ENCODE measurements around the gene TMEM219.
A peak's percentile ranks its signal among the peaks of the same experiment; 100 is the strongest.

The TMEM219 gene

DNA sequence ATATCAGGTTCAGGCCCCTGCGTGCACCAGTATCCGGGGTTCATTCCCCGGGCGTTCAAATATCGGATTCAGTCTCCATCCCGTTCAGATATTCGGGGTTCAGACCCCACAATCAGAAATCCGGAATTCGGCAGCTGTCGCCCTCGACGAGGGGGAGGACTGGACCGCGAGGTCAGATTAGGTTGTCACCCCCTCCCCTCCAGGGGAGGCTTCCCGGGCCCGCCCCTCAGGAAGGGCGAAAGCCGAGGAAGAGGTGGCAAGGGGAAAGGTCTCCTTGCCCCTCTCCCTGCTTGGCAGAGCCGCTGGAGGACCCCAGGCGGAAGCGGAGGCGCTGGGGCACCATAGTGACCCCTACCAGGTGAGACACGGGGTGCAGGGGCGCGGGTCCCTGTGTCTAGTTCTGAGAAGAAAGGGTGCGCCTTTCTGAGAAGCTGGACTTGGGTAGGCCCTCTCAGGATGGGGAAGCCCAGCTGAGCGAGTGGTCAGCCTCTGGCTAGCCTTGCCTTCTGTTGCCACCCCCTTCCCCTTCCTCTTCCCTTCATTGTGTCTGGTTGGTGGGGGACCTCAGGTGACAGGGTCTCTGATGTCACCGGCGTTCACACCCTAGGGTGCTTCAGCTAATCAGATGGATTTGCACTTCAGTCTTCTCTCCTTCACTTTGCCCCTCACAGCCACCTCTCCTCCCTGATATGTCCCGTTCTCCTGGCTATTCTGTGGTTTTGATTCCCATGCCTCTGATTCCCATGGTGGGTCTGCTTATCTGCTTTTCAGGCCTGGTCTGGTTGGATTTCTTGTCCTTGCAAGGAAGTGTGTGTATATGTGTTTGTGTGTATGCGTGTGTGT, 12.6 kb downstream of the TMEM219 start:
- TF ChIP-seq CTCF (IDR thresholded peaks at IDR 0.05; ENCODE audit: insufficient read depth, low read length), result no peak
- no peak for TF ChIP-seq POLR2AphosphoS5 (IDR thresholded peaks at IDR 0.05; ENCODE audit: low read depth)
- TF ChIP-seq, protein P1, sequence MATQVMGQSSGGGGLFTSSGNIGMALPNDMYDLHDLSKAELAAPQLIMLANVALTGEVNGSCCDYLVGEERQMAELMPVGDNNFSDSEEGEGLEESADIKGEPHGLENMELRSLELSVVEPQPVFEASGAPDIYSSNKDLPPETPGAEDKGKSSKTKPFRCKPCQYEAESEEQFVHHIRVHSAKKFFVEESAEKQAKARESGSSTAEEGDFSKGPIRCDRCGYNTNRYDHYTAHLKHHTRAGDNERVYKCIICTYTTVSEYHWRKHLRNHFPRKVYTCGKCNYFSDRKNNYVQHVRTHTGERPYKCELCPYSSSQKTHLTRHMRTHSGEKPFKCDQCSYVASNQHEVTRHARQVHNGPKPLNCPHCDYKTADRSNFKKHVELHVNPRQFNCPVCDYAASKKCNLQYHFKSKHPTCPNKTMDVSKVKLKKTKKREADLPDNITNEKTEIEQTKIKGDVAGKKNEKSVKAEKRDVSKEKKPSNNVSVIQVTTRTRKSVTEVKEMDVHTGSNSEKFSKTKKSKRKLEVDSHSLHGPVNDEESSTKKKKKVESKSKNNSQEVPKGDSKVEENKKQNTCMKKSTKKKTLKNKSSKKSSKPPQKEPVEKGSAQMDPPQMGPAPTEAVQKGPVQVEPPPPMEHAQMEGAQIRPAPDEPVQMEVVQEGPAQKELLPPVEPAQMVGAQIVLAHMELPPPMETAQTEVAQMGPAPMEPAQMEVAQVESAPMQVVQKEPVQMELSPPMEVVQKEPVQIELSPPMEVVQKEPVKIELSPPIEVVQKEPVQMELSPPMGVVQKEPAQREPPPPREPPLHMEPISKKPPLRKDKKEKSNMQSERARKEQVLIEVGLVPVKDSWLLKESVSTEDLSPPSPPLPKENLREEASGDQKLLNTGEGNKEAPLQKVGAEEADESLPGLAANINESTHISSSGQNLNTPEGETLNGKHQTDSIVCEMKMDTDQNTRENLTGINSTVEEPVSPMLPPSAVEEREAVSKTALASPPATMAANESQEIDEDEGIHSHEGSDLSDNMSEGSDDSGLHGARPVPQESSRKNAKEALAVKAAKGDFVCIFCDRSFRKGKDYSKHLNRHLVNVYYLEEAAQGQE (IDR thresholded peaks at IDR 0.05; ENCODE audit: insufficient replicate concordance, low read depth), result no peak
- TF ChIP-seq GABPA (IDR thresholded peaks at IDR 0.05; ENCODE audit: low read depth), result no peak
- TF ChIP-seq SPI1 (IDR thresholded peaks at IDR 0.05; ENCODE audit: borderline replicate concordance, low read depth), result no peak; the same call in 1 of the 2 replicates
- Histone ChIP-seq H3K27ac (replicated peaks) (peak overlapping the region; percentile 72), H3K4me3 (replicated peaks; ENCODE audit: insufficient read depth, low read length) (peak overlapping the region; percentile 85), H3K27me3 (ENCODE audit: insufficient read depth, poor library complexity, severe bottlenecking) (no peaks in the 10 kb centered on the region)
- peak; percentile 43 to 66 for DNase-seq (ENCODE audit: low read depth in 1 of 2, low spot score in 1 of 2)

GRCh38 chr16:29975134-29975538, 13.3 kb downstream of the TMEM219 start:
- Histone ChIP-seq H3K4me3 (replicated peaks; ENCODE audit: insufficient read depth, low read length) (peak overlapping the region; percentile 85), H3K27ac (replicated peaks) (no peak overlapping the region)
- DNase-seq (ENCODE audit: low read depth in 1 of 2, low spot score in 1 of 2), result no peak

More at GRCh38 chr16:29975134-29975538, 13.3 kb downstream of the TMEM219 start:
- no peak for TF ChIP-seq GABPA (IDR thresholded peaks at IDR 0.05; ENCODE audit: low read depth)
- no peak for TF ChIP-seq SPI1 (IDR thresholded peaks at IDR 0.05; ENCODE audit: borderline replicate concordance, low read depth)
- no peak for TF ChIP-seq POLR2AphosphoS5 (IDR thresholded peaks at IDR 0.05; ENCODE audit: low read depth)
- no peak for TF ChIP-seq CTCF (IDR thresholded peaks at IDR 0.05; ENCODE audit: insufficient read depth, low read length)
- TF ChIP-seq, protein P1 (IDR thresholded peaks at IDR 0.05; ENCODE audit: insufficient replicate concordance, low read depth), result no peak
- no peaks in the 10 kb centered on the region for H3K27me3 ChIP-seq (ENCODE audit: insufficient read depth, poor library complexity, severe bottlenecking)
